ENCODE results near the gene CFAP100.

- TF ChIP-seq CTCF (IDR thresholded peaks at IDR 0.05) = no peak
- no peak for TF ChIP-seq EZH2phosphoT487 (IDR thresholded peaks at IDR 0.05)
- TF ChIP-seq EZH2 (IDR thresholded peaks at IDR 0.05) = no peak
These were observed 72.9 kb downstream of the CFAP100 start for GRCh38 chr3:126467611-126467955.

All from neural progenitor cell (in vitro differentiated cells).